ENCODE results near the gene DCLRE1A. TPM values are rescaled to one million over a fixed set of nuclear protein-coding genes. Genes with fewer than 3 reads are reported as not detected.

DCLRE1A gene
- polyA plus RNA-seq, 1 donor from 2014 or later, result 11.6 TPM

- TF ChIP-seq REST (IDR thresholded peaks at IDR 0.05; ENCODE audit: borderline replicate concordance), result no peak
These were observed 3.3 kb upstream of the DCLRE1A start (continued) for GRCh38 chr10:113857210-113857609.

- no peak overlapping the region for H3K27ac ChIP-seq (ENCODE audit: low read length)
- TF ChIP-seq REST (IDR thresholded peaks at IDR 0.05; ENCODE audit: borderline replicate concordance) (no peak), POLR2AphosphoS5 (IDR thresholded peaks at IDR 0.05) (no peak), TAF1 (IDR thresholded peaks at IDR 0.05; ENCODE audit: low read depth) (no peak), RAD21 (conservative IDR thresholded peaks at IDR 0.05) (no peak), CTCF (IDR thresholded peaks at IDR 0.05; ENCODE audit: poor library complexity, severe bottlenecking) (no peak)
These were observed 2.7 kb upstream of the DCLRE1A start for GRCh38 chr10:113856563-113856962.

GRCh38 chr10:113854761-113855588, 1.1 kb upstream of the DCLRE1A start:
- TF ChIP-seq MXI1 (conservative IDR thresholded peaks at IDR 0.05; ENCODE audit: poor library complexity, severe bottlenecking) (peak; percentile 1), CTCF (IDR thresholded peaks at IDR 0.05; ENCODE audit: poor library complexity, severe bottlenecking) (peak; percentile 34), TAF1 (IDR thresholded peaks at IDR 0.05; ENCODE audit: low read depth) (peak; percentile 42), EZH2 (IDR thresholded peaks at IDR 0.05; ENCODE audit: borderline replicate concordance, insufficient read depth, low read length, poor library complexity, severe bottlenecking) (no peak)
- Histone ChIP-seq H3K27me3 (ENCODE audit: insufficient read depth, low read depth, low read length) (no peaks in the 10 kb centered on the region), H3K79me2 (replicated peaks; ENCODE audit: insufficient read depth, low read length) (peaks cover 59% of the 10 kb centered on the region)

More at GRCh38 chr10:113856563-113856962, 2.7 kb upstream of the DCLRE1A start:
- H3K9me2 ChIP-seq (ENCODE audit: insufficient read depth, low read length), result no peaks in the 10 kb centered on the region
- H3F3A ChIP-seq (ENCODE audit: insufficient read depth, low read length, poor library complexity, severe bottlenecking), result no peaks in the 10 kb centered on the region
- H2AFZ ChIP-seq (ENCODE audit: low read depth, low read length), result no peak overlapping the region
- peak overlapping the region; percentile 88 for H3K4me3 ChIP-seq (ENCODE audit: low read length)
- H3K36me3 ChIP-seq (ENCODE audit: insufficient read depth, low read length), result peaks cover 23% of the 10 kb centered on the region
- H3K79me2 ChIP-seq (replicated peaks; ENCODE audit: insufficient read depth, low read length), result peaks cover 58% of the 10 kb centered on the region
- no peak overlapping the region for H3K9ac ChIP-seq (ENCODE audit: low read length)
- H4K20me1 ChIP-seq (ENCODE audit: insufficient read depth), result no peaks in the 10 kb centered on the region
- no peaks in the 10 kb centered on the region for H3K27me3 ChIP-seq (ENCODE audit: insufficient read depth, low read depth, low read length)
- H3K9me3 ChIP-seq (ENCODE audit: low read length), result no peaks in the 10 kb centered on the region
- peak overlapping the region; percentile 77 for H3K4me2 ChIP-seq (ENCODE audit: low read length)

More at GRCh38 chr10:113854761-113855588, 1.1 kb upstream of the DCLRE1A start:
- H3F3A ChIP-seq (ENCODE audit: insufficient read depth, low read length, poor library complexity, severe bottlenecking), result no peaks in the 10 kb centered on the region
- H3K36me3 ChIP-seq (ENCODE audit: insufficient read depth, low read length), result peaks cover 13% of the 10 kb centered on the region
- peak overlapping the region; percentile 79 for H3K27ac ChIP-seq (ENCODE audit: low read length)
- H3K9me2 ChIP-seq (ENCODE audit: insufficient read depth, low read length), result no peaks in the 10 kb centered on the region
- H3K9ac ChIP-seq (ENCODE audit: low read length), result peak overlapping the region; percentile 83
- H3K4me2 ChIP-seq (ENCODE audit: low read length), result peak overlapping the region; percentile 77
- H3K9me3 ChIP-seq (ENCODE audit: low read length), result no peaks in the 10 kb centered on the region
- no peaks in the 10 kb centered on the region for H4K20me1 ChIP-seq (ENCODE audit: insufficient read depth)
- peak overlapping the region; percentile 97 for H2AFZ ChIP-seq (ENCODE audit: low read depth, low read length)
- H3K4me3 ChIP-seq (ENCODE audit: low read length), result peak overlapping the region; percentile 88

Measured in neural cell (in vitro differentiated cells).